HepG2 (cell line): Measurements from ENCODE around the gene PLXNB2. TPM values are rescaled to one million over a fixed set of nuclear protein-coding genes. Genes with fewer than 3 reads are reported as not detected.
"Not testable (repeated sequence)": the region's sequence is repeated elsewhere in the genome, so short reads cannot be mapped to it uniquely, and the experiment has no call there.

Experiments
- ARID5B ChIP-seq: IDR thresholded peaks from 2 replicates; pipeline ENCODE4 v1.4.0; 2020; ENCODE audit warnings: mild to moderate bottlenecking, missing genetic modification reagents
- FOSL2 ChIP-seq: sonication (generic); formaldehyde crosslinking; IDR thresholded peaks from 2 replicates; pipeline ENCODE4 v1.4.0; 2020; ENCODE audit warnings: missing genetic modification reagents
- GATAD2A ChIP-seq: IDR thresholded peaks from 2 replicates; pipeline ENCODE4 v1.6.1; 2016
- HNF4A ChIP-seq: sonication (generic); formaldehyde crosslinking; IDR thresholded peaks from 2 replicates; pipeline ENCODE4 v1.4.0; 2020; ENCODE audit warnings: missing genetic modification reagents
- HNF4G ChIP-seq, 2 experiments: sonication (generic) in 1 of 2; formaldehyde crosslinking in 1 of 2; IDR thresholded peaks; 2 replicates each; pipeline versions ENCODE4 v1.4.0 to v1.6.1; 2011 to 2020; ENCODE audit warnings: borderline replicate concordance in 2 of 2, low read depth in 2 of 2, mild to moderate bottlenecking in 2 of 2, low read length in 1 of 2, missing genetic modification reagents in 1 of 2, moderate library complexity in 1 of 2
- LCORL ChIP-seq, 2 experiments: fragments of 450-650 bp in 1 of 2; sonication (generic) in 1 of 2; formaldehyde crosslinking in 1 of 2; IDR thresholded peaks; 2 replicates each; pipeline versions ENCODE4 v1.5.0 to v1.6.1; 2017 to 2020; ENCODE audit warnings: antibody characterized with exemption in 1 of 2, missing genetic modification reagents in 1 of 2
- MED1 ChIP-seq: sonication (generic); formaldehyde crosslinking; IDR thresholded peaks from 2 replicates; pipeline ENCODE4 v1.4.0; 2020; ENCODE audit warnings: missing genetic modification reagents
- PAXIP1 ChIP-seq: sonication (generic); formaldehyde crosslinking; conservative IDR thresholded peaks from 2 replicates; pipeline ENCODE4 v1.4.0; 2020; ENCODE audit warnings: mild to moderate bottlenecking, missing genetic modification reagents, moderate library complexity
- POLR2A ChIP-seq, 2 experiments: IDR thresholded peaks; 2 replicates each; pipeline ENCODE4 v1.6.1; 2011; ENCODE audit warnings: low read depth in 2 of 2, low read length in 2 of 2, mild to moderate bottlenecking in 1 of 2, moderate library complexity in 1 of 2; ENCODE audit not compliant: insufficient read depth in 1 of 2
- SOX13 ChIP-seq, 3 experiments: fragments of 450-650 bp in 1 of 3; sonication (generic) in 1 of 3; formaldehyde crosslinking in 1 of 3; IDR thresholded peaks in 2 of 3; conservative IDR thresholded peaks in 1 of 3; 2 replicates each; pipeline versions ENCODE4 v1.5.0 to v1.6.1; 2016 to 2020; ENCODE audit warnings: antibody characterized with exemption in 1 of 3, mild to moderate bottlenecking in 1 of 3, missing compliant biosample characterization in 1 of 3, missing genetic modification reagents in 1 of 3, moderate library complexity in 1 of 3
- TBX2 ChIP-seq: sonication (generic); formaldehyde crosslinking; IDR thresholded peaks from 2 replicates; pipeline ENCODE4 v1.5.0; 2020; ENCODE audit warnings: missing genetic modification reagents, mild to moderate bottlenecking, borderline replicate concordance
- TEAD3 ChIP-seq: optimal IDR thresholded peaks from 2 replicates; pipeline ENCODE3; 2016; ENCODE audit warnings: borderline replicate concordance
- YEATS4 ChIP-seq: sonication (generic); formaldehyde crosslinking; IDR thresholded peaks from 2 replicates; pipeline ENCODE4 v1.4.0; 2020; ENCODE audit warnings: missing genetic modification reagents, borderline replicate concordance
- ZNF331 ChIP-seq: sonication (generic); formaldehyde crosslinking; IDR thresholded peaks from 2 replicates; pipeline ENCODE4 v1.4.0; 2020; ENCODE audit warnings: missing genetic modification reagents
- polyA plus RNA-seq, 8 experiments: library from polyadenylated mRNA; depleted of rRNA in 3 of 8; stranded (reverse) in 7 of 8; unstranded in 1 of 8; fragments of >200 nt; fragmentation: Illumina TruSeq in 4 of 8; extraction: Trizol in 4 of 8; gene quantifications; 2 replicates each; pipeline versions ENCODE4 v1.2.1 to v1.2.3, GENCODE V29; 2011 to 2016; ENCODE audit warnings: low read depth in 4 of 8, missing spikeins in 1 of 8, mixed read lengths in 1 of 8; ENCODE audit not compliant: insufficient read depth in 1 of 8
- total RNA-seq, 5 experiments: library from RNA; depleted of rRNA; stranded (reverse); fragments of >200 nt; fragmentation: Illumina TruSeq; extraction: Trizol; gene quantifications; 2 replicates each; pipeline ENCODE4 v1.2.3, GENCODE V29; 2016; ENCODE audit warnings: low read depth in 1 of 5
- TF ChIP-seq, protein P1 (sequence below): sonication (generic); formaldehyde crosslinking; IDR thresholded peaks from 2 replicates; pipeline ENCODE4 v1.8.0; 2022; ENCODE audit warnings: mild to moderate bottlenecking, missing genetic modification reagents
- TF ChIP-seq, protein P2 (sequence below): sonication (generic); formaldehyde crosslinking; IDR thresholded peaks from 2 replicates; pipeline ENCODE4 v1.9.0; 2022; ENCODE audit warnings: low read depth, missing genetic modification reagents

PLXNB2 gene
- total and polyA plus RNA-seq, 2 of the 13 experiments (the other 11 are each of a cell fraction or from before 2014, with no cell fraction given) = 32.6 to 68.9 TPM

- peak; percentile 37; the same call in 1 of the 2 replicates for TF ChIP-seq YEATS4 (CRISPR knock-in tag)
- TF ChIP-seq HNF4G (IDR thresholded peaks at IDR 0.05; ENCODE audit: borderline replicate concordance, low read depth, low read length) = 0 out of 2 replicates have a peak, but pooled peaks have one; percentile 49
- not testable (repeated sequence) for TF ChIP-seq HNF4G (CRISPR knock-in tag; IDR thresholded peaks at IDR 0.05; ENCODE audit: borderline replicate concordance, low read depth); SOX13 (IDR thresholded peaks at IDR 0.05)
- peak; percentile 20; the same call in 1 of the 2 replicates for TF ChIP-seq FOSL2 (CRISPR knock-in tag)
- 0 out of 2 replicates have a peak, but pooled peaks have one; percentile 39 for TF ChIP-seq MED1 (CRISPR knock-in tag)
- TF ChIP-seq ARID5B (CRISPR knock-in tag) = peak; percentile 51; the same call in 1 of the 2 replicates
- TF ChIP-seq SOX13 (CRISPR knock-in tag; conservative IDR thresholded peaks at IDR 0.05 in 1 of 2, IDR thresholded peaks at IDR 0.05 in 1 of 2) = 0 out of 4 replicates have a peak, but pooled peaks of 1 of the 2 experiments have one; percentile 8
- peak; percentile 25; the same call in 1 of the 2 replicates for TF ChIP-seq TBX2
- peak; percentile 79 for TF ChIP-seq TEAD3
- peak; percentile 73 for TF ChIP-seq HNF4A (CRISPR knock-in tag)
- TF ChIP-seq POLR2A (IDR thresholded peaks at IDR 0.05; ENCODE audit: insufficient read depth in 1 of 2, low read depth in 2 of 2, low read length in 2 of 2) = peak in 1 of 2 experiments; percentile 62; a peak in 2 of 4 replicates
- peak; percentile 28; the same call in 1 of the 2 replicates for TF ChIP-seq ZNF331 (CRISPR knock-in tag)
- peak; percentile 66 for TF ChIP-seq PAXIP1 (CRISPR knock-in tag)
- TF ChIP-seq, protein P1, sequence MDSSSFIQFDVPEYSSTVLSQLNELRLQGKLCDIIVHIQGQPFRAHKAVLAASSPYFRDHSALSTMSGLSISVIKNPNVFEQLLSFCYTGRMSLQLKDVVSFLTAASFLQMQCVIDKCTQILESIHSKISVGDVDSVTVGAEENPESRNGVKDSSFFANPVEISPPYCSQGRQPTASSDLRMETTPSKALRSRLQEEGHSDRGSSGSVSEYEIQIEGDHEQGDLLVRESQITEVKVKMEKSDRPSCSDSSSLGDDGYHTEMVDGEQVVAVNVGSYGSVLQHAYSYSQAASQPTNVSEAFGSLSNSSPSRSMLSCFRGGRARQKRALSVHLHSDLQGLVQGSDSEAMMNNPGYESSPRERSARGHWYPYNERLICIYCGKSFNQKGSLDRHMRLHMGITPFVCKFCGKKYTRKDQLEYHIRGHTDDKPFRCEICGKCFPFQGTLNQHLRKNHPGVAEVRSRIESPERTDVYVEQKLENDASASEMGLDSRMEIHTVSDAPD (CRISPR knock-in tag) = peak; percentile 23; the same call in 1 of the 2 replicates
- TF ChIP-seq, protein P2, sequence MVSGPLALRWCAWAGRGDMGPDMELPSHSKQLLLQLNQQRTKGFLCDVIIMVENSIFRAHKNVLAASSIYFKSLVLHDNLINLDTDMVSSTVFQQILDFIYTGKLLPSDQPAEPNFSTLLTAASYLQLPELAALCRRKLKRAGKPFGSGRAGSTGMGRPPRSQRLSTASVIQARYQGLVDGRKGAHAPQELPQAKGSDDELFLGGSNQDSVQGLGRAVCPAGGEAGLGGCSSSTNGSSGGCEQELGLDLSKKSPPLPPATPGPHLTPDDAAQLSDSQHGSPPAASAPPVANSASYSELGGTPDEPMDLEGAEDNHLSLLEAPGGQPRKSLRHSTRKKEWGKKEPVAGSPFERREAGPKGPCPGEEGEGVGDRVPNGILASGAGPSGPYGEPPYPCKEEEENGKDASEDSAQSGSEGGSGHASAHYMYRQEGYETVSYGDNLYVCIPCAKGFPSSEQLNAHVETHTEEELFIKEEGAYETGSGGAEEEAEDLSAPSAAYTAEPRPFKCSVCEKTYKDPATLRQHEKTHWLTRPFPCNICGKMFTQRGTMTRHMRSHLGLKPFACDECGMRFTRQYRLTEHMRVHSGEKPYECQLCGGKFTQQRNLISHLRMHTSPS (CRISPR knock-in tag) = peak; percentile 70
- TF ChIP-seq GATAD2A (CRISPR knock-in tag) = peak; percentile 60
- peak; percentile 94 for TF ChIP-seq LCORL (IDR thresholded peaks at IDR 0.05)
- TF ChIP-seq LCORL (CRISPR knock-in tag; IDR thresholded peaks at IDR 0.05) = peak; percentile 73; the same call in 1 of the 2 replicates
These were observed 15.1 kb upstream of the PLXNB2 start (continued) for GRCh38 chr22:50322382-50323104.
